Femur (tissue), 1 donor: ENCODE data around the gene PCMT1.
"Not testable (repeated sequence)": the region's sequence is repeated elsewhere in the genome, so short reads cannot be mapped to it uniquely, and the experiment has no call there.

Source experiments
- DNase-seq: peaks from one replicate; pipeline ENCODE4 v3.0.0-alpha.2; 2017

Gene PCMT1

GRCh38 chr6:149751239-149751638 lies 1.7 kb downstream of the PCMT1 start:
- no peak for DNase-seq

- DNase-seq, result not testable (repeated sequence)
Measured at GRCh38 chr6:149751920-149752319, 2.4 kb downstream of the PCMT1 start.

DNA sequence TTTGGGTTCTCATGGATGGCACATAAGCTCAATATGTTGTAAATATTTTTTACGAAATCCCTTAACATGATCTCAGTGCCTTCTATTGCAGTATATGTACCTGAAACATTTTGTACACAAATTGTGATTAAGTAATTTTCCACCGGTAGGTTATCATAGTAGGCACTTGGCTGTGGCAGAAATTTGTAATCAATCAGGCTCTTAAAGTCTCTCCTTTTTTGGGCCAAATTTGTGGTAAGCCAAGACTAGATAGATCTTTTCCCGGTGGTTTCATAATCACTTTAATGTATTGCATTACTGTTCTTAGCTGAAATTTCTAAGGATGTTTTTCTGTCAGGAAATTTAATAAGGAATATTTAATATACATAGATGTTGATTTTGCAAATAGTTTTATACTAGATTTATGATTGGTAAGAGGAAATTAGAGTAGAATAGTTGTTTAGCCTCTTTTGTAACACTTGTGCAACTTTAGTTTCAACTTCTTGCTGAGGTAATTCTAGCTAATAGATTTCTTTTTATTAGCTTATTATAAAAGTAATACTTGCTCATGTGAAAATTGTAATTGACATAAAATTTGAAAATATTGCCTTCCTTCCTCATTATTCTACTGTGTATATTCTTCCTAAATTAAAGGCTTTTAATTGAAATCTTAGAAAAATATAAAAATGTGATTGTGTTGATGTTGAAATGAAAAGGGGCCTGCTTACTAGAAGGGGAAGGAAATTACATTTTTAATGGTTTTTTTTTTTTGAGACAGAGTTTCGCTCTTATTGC lies 3.2 kb downstream of the PCMT1 start:
- no peak for DNase-seq

DNA sequence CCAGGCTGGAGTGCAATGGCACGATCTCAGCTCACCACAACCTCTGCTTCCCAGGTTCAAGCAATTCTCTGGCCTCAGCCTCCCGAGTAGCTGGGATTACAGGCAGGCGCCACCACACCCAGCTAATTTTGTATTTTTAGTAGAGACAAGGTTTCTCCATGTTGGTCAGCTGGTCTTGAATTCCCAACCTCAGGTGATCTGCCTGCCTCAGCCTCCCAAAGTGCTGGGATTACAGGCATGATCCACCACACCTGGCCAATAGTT lies 3.8 kb downstream of the PCMT1 start:
- DNase-seq, result not testable (repeated sequence)

DNA sequence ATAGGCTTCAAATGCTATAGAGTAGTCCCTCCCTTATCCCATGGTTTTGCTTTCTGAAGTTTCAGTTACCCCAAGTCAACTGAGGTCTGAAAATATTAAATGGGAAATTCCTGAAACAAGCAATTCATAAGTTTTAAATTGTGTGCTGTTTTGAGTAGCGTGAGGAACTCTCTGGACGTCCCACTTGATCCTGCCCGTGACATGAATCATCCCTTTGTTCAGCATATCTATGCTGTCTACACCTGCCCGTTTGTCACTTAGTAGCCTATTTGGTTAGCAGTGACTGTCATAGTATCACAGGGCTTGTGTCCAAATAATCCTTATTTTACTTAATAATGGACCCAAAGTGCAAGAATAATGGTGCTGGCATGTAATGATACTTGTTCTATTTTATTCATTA lies 5.0 kb downstream of the PCMT1 start:
- no peak for DNase-seq

- no peak for DNase-seq
Measured at GRCh38 chr6:149755300-149756260, 6.0 kb downstream of the PCMT1 start.

GRCh38 chr6:149756261-149756636 lies 6.7 kb downstream of the PCMT1 start:
- DNase-seq, result no peak

DNA sequence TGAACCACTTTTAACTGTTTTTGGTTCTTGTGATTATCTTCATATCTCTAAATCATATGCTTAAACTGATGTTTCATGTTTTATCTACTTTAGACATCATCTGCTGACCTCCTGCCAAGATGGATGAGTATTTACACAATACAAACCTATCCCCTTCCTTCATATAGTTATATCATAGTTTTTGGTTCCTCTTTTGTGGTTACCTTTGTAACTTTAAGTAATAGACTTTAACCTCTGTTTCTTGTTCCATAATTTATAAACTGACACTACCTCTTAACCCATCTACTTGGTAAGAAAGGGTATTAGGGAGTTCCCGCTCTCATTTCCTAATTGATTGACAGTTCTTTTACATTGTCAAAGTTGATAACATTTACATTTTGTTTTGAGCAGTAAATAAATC lies 11.9 kb downstream of the PCMT1 start:
- no peak for DNase-seq

- no peak for DNase-seq
Measured at GRCh38 chr6:149763866-149764265, 14.3 kb downstream of the PCMT1 start.

DNA sequence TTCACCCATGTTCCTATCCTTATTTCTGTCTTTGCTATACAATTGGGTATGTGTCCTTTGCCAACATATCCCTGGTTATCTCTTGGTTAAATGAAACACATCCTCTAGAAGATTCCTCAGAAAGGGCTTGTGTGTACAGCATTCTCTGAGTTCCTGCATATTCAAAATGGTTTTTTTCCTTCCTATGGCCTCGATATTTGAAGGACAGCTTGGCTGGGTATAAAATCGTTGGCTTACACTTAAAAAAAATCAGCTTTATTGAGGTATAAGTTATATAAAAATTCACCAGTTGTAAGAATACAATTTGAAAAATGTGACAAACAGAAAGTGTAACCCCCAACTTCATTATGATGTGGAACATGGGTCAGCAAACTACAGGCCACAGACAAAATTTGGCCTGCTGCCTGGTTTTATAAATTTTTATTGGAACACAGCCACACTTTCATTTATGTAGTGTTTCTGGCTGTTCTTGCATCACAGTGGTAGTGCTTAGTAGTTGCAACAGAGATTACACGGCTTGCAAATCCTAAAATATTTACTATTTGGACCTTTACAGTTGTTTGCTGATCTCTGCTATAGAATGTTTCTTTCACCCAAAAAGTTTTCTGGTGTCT lies 16.7 kb downstream of the PCMT1 start:
- DNase-seq, result no peak

DNA sequence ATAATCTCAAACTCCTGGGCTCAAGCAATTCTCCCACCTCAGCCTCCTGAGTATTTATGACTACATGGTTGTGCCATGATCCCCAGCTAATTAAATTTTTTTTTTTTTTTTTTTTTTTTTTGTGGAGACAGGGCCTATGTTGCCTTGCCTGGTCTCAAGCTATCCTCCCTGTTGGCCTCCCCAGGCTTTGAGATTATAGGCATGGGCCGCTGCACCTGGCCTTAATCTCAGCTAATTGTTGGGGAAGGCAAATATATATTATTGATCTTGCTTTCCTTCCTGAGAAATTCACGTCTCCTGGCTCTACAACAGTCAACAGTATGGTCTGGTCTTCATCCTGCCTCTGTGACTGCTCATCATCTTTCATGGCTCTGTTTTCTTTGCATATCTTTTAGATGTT lies 20.1 kb downstream of the PCMT1 start:
- no peak for DNase-seq

DNA sequence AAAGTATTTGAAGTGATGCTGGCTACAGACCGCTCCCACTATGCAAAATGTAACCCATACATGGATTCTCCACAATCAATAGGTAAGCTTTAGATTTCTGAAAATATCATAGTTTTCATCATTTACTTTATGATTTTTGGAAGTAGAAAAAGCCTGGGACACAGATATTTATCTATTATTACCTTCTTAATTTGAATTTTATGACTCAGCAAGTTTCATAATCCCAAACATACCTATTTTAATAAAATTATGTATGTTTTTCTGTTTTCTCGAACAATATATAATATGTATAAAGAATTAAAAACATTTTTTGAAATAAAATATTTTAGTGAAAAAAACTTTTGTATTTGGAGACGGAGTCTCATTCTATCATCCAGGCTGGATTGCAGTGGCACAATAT lies 21.6 kb downstream of the PCMT1 start:
- no peak for DNase-seq

GRCh38 chr6:149771925-149772324 lies 22.4 kb downstream of the PCMT1 start:
- no peak for DNase-seq

GRCh38 chr6:149777624-149778023 lies 28.1 kb downstream of the PCMT1 start:
- DNase-seq, result no peak

- no peak for DNase-seq
Measured at GRCh38 chr6:149779644-149779963, 30.1 kb downstream of the PCMT1 start.

DNA sequence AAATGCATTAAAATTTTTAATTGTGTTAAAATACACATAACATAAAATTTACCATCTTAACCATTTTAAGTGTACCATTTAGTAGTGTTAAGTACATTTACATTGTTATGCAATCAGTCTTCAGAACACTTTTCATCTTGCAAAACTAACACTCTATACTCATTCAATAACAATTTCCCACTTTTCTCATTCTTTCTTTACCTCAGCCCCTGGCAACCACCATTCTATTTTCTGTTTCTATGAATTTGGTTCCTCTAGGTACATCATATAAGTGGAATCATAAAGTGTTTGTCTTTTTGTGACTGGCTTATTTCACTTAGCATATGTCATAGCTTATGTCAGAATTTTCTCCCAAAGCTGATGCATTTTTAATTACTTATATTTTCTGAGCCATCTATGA lies 32.2 kb downstream of the PCMT1 start:
- DNase-seq, result no peak

GRCh38 chr6:149782337-149782736 lies 32.8 kb downstream of the PCMT1 start:
- no peak for DNase-seq

DNA sequence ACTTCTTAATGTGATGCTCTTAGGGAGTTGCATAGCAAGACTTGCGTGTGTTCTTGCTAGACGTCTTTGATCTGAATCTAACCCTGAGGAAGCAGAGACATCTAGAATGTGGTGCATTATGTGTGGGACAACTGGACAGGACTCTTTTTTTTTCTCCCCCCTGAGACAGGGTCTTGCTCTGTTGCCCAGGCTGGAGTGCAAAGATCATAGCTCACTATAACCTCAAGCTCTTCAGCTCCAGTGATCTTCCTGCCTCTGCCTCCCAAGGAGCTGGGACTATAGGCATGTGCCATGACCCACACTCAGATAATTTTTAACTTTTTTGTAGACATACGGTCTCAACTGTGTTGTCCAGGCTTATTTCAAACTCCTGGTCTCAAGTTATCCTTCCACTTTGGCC lies 34.0 kb downstream of the PCMT1 start:
- DNase-seq, result no peak

DNA sequence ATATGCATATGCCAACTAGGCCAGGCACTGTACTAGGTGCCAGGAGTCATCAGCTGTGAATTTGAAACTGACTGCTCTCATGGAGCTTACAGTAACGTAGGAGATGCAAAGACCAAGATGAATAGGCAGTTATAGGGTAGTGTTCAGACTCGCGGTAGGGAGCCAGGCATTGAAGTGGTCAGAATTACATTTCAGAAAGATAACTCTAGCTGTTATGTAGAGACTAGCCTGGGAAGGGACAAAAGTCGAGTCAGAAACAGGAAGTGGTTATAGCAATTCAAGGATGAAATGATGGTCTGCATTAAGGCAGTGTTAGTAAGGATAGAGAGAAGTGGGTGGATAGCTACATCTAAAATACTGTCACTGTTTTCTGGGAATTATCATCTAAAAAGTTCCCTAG lies 56.6 kb downstream of the PCMT1 start:
- DNase-seq, result no peak

GRCh38 chr6:149809798-149810197 lies 60.3 kb downstream of the PCMT1 start:
- no peak for DNase-seq

GRCh38 chr6:149813351-149813750 lies 63.8 kb downstream of the PCMT1 start:
- DNase-seq, result no peak

DNA sequence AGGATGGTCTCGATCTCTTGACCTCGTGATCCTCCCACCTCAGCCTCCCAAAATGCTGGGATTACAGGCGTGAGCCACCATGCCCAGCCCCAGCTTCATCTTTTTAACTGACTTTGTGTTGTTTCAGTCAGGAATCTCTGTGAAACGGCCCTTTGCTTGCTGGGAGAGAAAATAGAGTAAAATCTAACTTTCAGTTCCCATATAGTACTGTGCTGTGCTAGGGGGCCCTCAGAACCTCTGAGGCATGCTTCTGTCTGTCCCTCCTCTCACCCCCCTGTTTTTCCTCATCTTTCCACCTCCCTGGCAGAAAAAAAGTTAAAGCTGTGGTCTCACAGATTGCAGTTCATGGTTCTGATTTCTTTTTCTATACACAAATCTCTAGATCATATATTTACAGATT lies 66.2 kb downstream of the PCMT1 start:
- DNase-seq, result no peak

GRCh38 chr6:149820506-149820905 lies 71.0 kb downstream of the PCMT1 start:
- no peak for DNase-seq

DNA sequence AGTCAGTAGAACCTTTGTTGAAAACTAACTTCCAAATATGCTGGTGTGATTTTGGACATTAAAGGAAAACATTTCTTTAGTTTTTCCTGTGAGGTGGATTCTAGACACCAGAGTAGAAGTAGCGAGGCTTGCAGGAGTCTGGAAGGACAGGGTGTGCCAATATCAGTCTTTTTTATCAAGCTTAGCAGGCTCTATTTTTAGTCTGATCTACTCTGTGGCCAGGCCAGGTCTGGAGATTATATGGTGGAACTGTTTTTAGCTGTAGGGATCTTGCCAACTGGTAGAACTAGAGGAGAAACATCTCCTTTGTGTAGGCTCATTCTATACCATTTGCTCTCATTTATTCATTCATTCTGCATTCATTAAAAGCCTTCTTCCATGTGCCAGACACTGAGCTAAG lies 72.0 kb downstream of the PCMT1 start:
- DNase-seq, result no peak
